MCF 10A (cell line): ENCODE results near the gene PPFIA1. TPM values are rescaled to one million over a fixed set of nuclear protein-coding genes. Genes with fewer than 3 reads are reported as not detected.

Experiments used
- BruUV-seq: library from RNA; stranded (reverse); fragments of 400-500 nt; replicated peaks from 2 replicates; lab custom pipeline; 2021; lab: Mats Ljungman, UMichigan
- CTCF ChIA-PET: fragments of 300-600 bp; sonication (Branson Sonifier 250); formaldehyde crosslinking; extraction: SDS; loops from one replicate; lab custom pipeline; 2021; ENCODE audit warnings: antibody characterized with exemption, inconsistent platforms; lab: Yijun Ruan, JAX
- POLR2A ChIA-PET: fragments of 300-600, 350-650 bp; sonication (Branson Sonifier 250); formaldehyde crosslinking; extraction: SDS; loops from one replicate; lab custom pipeline; 2020; ENCODE audit warnings: antibody characterized with exemption, inconsistent platforms; lab: Yijun Ruan, JAX
- DNase-seq: peaks from one replicate; pipeline ENCODE4 v3.0.0-alpha.2; 2018; ENCODE audit not compliant: unreplicated experiment
- H3K27ac Mint-ChIP-seq: one replicate; pipeline ENCODE4 v1.8.0; 2022; ENCODE audit warnings: mild to moderate bottlenecking, low read depth, mixed read lengths; ENCODE audit not compliant: unreplicated experiment
- H3K27me3 Mint-ChIP-seq: one replicate; pipeline ENCODE4 v1.8.0; 2022; ENCODE audit warnings: mixed read lengths; ENCODE audit not compliant: insufficient read depth, unreplicated experiment
- H3K36me3 Mint-ChIP-seq: one replicate; pipeline ENCODE4 v1.8.0; 2022; ENCODE audit warnings: mild to moderate bottlenecking, moderate library complexity, mixed read lengths; ENCODE audit not compliant: insufficient read depth, unreplicated experiment
- H3K4me1 Mint-ChIP-seq: one replicate; pipeline ENCODE4 v1.8.0; 2022; ENCODE audit warnings: mixed read lengths; ENCODE audit not compliant: insufficient read depth, unreplicated experiment
- H3K4me3 Mint-ChIP-seq: one replicate; pipeline ENCODE4 v1.8.0; 2022; ENCODE audit warnings: mild to moderate bottlenecking, moderate library complexity, mixed read lengths; ENCODE audit not compliant: unreplicated experiment
- H3K9me3 Mint-ChIP-seq: one replicate; pipeline ENCODE4 v1.8.0; 2022; ENCODE audit warnings: mixed read lengths; ENCODE audit not compliant: unreplicated experiment
- CTCF ChIP-seq: fragments of 200-600 bp; IDR thresholded peaks from one replicate; pipeline ENCODE4 v1.8.0; 2022; ENCODE audit warnings: antibody characterized with exemption, mild to moderate bottlenecking; ENCODE audit not compliant: unreplicated experiment
- intact Hi-C: fragments of 100-400 bp; cut with micrococcal nuclease; formaldehyde crosslinking; loops from 2 replicates; pipeline ENCODE4 v1.14.1; 2022
- total RNA-seq: library from RNA; stranded (reverse); gene quantifications from 2 replicates; pipeline ENCODE4 v1.2.3, GENCODE V29; 2022

Gene PPFIA1
- total RNA-seq, 1 experiment from 2014 or later, result 78.8 TPM

DNA sequence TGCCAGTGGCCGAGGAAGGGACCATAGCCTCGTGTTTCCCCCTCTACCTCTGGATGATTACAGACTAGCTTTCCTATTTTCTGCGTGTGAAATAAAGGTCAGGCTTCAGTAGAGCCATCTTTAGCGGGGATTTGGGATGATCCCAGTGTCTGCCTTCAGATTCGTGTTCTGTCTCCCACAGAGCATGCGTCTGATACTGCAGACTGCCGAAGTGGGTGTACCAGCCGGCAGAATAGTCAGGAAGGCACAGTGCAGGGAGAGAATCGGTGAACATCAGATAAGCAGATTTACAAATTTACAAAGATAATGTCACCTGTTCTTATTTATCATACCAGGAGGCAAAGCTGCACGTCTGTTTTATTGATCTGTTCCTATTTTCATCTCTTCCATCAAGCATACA is 138.9 kb downstream of the PPFIA1 start:
- H3K4me3 Mint-ChIP-seq, result no peak overlapping the region
- ChIA-PET CTCF (no interaction called here), POLR2A (interaction anchor here (0.7 to 1.8 kb wide), 2 partner anchors 9 to 11 kb away, joined by 3 to 6 read pairs; partner anchors contain the start of gene CTTN)
- H3K27me3 Mint-ChIP-seq, result no peaks in the 10 kb centered on the region
- no peak for TF ChIP-seq CTCF
- peaks cover 95% of the 10 kb centered on the region for H3K36me3 Mint-ChIP-seq
- H3K4me1 Mint-ChIP-seq, result no peaks in the 10 kb centered on the region
- H3K9me3 Mint-ChIP-seq, result no peaks in the 10 kb centered on the region
- intact Hi-C loops, result no loop called here
- no peak overlapping the region for H3K27ac Mint-ChIP-seq
- BruUV-seq, result no TSS peak
- DNase-seq, result no peak

- H3K9me3 Mint-ChIP-seq, result no peaks in the 10 kb centered on the region
- H3K36me3 Mint-ChIP-seq, result peaks cover 95% of the 10 kb centered on the region
- TF ChIP-seq CTCF, result no peak
- BruUV-seq, result no TSS peak
- H3K27me3 Mint-ChIP-seq, result no peaks in the 10 kb centered on the region
- H3K4me1 Mint-ChIP-seq, result no peaks in the 10 kb centered on the region
- DNase-seq, result no peak
- POLR2A ChIA-PET, result interaction anchor here (1.8 kb wide), 1 partner anchor 11 kb away, joined by 6 read pairs; the partner anchor contains the start of gene CTTN
- CTCF ChIA-PET, result no interaction called here
- no peak overlapping the region for H3K4me3 Mint-ChIP-seq
- intact Hi-C loops, result no loop called here
- H3K27ac Mint-ChIP-seq, result no peak overlapping the region
Observed at GRCh38 chr11:70409871-70410270, 139.4 kb downstream of the PPFIA1 start.

- TF ChIP-seq CTCF, result no peak
- Mint-ChIP-seq H3K27me3 (no peaks in the 10 kb centered on the region), H3K4me1 (no peaks in the 10 kb centered on the region), H3K9me3 (no peaks in the 10 kb centered on the region), H3K27ac (no peak overlapping the region), H3K36me3 (peaks cover 95% of the 10 kb centered on the region), H3K4me3 (no peak overlapping the region)
- intact Hi-C loops, result no loop called here
- DNase-seq, result no peak
- BruUV-seq, result no TSS peak
- POLR2A ChIA-PET, result interaction anchor here (1.8 kb wide), 1 partner anchor 12 kb away, joined by 6 read pairs; the partner anchor contains the start of gene CTTN
- CTCF ChIA-PET, result no interaction called here
Observed at GRCh38 chr11:70410276-70411205, 140.1 kb downstream of the PPFIA1 start.

DNA sequence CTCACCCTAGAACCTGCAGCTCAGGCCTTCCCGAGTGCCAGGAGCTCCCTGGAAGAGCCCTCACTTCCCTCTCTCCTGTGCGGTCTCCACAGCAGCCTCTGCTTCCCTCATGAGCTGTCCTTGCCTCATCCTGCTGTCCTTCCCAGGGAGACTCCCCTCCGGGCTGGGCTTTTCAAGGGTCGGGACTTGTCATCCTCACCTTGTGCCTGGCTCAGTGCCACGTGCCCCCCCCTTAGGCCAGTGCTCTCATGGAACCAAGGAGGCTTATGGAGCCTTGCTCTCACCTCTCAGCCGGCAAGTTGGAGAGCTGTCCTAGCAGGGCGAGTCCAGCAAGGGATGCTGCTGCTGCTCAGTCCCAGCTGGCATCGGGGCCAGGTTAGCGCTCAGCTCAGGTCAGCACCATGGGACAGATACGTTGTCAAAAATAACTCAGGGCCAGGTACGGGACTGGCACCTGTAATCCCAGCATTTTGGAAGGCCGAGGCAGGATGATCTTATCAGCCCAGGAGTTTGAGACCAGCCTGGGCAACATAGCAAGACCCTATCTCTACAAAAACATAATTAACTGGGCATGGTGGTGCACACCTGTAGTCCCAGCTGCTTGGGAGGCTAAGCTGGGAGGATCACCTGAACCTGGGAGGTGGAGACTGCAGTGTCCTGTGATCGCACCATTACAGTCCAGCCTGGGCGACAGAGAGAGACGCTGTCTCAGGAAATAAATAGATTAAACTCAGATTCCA is 141.4 kb downstream of the PPFIA1 start:
- DNase-seq, result no peak
- no peak for TF ChIP-seq CTCF
- no peaks in the 10 kb centered on the region for H3K4me1 Mint-ChIP-seq
- H3K4me3 Mint-ChIP-seq, result no peak overlapping the region
- no peaks in the 10 kb centered on the region for H3K27me3 Mint-ChIP-seq
- H3K27ac Mint-ChIP-seq, result no peak overlapping the region
- CTCF ChIA-PET, result no interaction called here
- no peaks in the 10 kb centered on the region for H3K9me3 Mint-ChIP-seq
- BruUV-seq, result no TSS peak
- H3K36me3 Mint-ChIP-seq, result peaks cover 95% of the 10 kb centered on the region
- intact Hi-C loops, result no loop called here
- POLR2A ChIA-PET, result no interaction called here
